GM18873 (cell line): ENCODE measurements around the gene WDR90.

ENCODE experiments used
- ATAC-seq: cut with Tn5 transposase; IDR thresholded peaks from one replicate; pipeline ENCODE4 v1.9.1; 2021; ENCODE audit warnings: mild to moderate bottlenecking, moderate library complexity, moderate number of reproducible peaks; ENCODE audit not compliant: unreplicated experiment, low FRiP score

Gene WDR90

DNA sequence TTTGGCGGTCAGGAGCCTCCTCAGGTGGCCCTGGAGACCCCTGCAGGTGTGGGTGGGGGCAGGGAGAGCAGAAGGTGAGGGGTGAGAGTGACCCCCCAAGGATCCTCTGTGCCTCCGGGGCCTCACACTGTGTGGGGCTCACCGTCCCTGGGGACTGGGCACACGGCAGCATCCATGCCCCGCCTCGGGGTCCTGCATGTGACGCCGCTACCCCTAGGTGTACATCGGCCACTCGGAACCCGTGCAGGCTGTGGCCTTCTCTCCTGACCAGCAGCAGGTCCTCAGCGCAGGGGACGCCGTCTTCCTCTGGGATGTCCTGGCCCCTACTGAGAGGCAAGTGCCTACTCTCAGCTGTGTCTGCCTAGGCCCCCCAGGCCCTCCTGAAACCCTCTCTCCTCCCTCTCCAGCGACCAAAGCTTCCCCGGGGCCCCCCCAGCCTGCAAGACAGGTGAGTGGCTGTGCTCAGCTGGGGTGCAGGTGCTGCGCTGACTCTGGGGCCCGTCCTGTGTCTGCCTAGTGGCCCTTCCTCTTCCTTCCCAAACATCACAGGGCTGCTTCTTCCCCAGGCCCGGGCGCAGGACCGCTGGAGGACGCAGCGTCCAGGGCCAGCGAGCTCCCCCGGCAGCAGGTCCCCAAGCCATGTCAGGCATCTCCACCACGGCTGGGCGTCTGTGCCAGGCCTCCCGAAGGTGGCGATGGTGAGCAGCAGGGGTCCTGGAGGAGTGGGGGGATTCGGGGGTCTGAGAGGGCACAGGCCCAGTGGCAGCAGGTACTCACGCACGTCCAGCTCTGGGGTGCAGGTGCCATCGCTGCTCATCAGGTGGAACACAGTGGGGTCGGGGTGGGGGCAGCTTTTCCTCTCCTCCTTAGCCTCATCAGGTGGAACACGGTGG, 9.8 kb downstream of the WDR90 start:
- ATAC-seq = no peak

GRCh38 chr16:659618-660017, 10.5 kb downstream of the WDR90 start:
- ATAC-seq = no peak

DNA sequence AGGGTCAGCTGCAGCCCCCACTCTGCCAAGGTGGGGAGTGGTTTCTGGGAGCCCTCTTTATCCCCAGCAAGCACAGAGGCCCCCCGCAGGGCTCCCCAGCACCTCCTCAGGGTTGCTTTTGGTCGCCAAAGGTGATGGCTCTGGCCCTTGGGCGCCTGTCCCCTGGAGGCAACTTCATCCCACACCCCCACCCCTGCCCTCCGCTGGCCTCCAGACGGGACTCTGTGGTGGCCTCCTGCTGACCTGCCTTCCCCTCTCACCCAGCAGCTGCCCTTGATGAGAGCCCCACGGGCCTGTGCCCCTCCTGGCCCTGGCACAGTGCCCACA, 10.9 kb downstream of the WDR90 start:
- ATAC-seq = no peak

DNA sequence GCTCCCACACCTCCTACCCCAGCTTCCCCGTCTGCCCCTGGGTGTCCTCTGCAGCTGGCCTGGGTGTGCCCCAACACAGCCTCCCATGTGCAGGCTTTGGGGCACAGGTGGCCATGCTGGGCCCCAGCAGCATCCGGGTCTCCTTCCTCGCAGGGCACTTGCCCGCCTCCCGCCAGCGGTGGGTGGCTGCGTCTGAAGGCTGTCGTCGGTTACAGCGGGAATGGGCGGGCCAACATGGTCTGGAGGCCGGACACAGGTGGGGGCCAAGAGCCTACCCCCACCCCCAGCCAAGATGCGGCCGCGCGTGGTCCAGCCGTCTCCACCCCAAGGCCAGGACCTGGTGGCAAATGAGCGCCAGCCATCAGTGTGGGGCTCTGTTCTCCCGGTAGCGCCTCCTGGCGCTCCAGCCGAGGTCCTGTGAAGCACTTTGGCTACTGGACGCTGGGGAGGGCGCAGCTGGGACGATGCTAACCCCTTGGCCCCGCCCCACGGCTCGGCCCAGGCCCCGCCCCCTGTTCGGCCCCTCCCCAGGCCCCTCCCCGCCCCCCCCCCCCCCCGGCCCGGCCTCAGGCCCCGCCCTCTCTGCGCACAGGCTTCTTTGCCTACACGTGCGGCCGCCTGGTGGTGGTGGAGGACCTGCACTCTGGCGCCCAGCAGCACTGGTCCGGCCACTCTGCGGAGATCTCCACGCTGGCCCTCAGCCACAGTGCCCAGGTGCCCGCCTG, 11.5 kb downstream of the WDR90 start:
- ATAC-seq = no peak

DNA sequence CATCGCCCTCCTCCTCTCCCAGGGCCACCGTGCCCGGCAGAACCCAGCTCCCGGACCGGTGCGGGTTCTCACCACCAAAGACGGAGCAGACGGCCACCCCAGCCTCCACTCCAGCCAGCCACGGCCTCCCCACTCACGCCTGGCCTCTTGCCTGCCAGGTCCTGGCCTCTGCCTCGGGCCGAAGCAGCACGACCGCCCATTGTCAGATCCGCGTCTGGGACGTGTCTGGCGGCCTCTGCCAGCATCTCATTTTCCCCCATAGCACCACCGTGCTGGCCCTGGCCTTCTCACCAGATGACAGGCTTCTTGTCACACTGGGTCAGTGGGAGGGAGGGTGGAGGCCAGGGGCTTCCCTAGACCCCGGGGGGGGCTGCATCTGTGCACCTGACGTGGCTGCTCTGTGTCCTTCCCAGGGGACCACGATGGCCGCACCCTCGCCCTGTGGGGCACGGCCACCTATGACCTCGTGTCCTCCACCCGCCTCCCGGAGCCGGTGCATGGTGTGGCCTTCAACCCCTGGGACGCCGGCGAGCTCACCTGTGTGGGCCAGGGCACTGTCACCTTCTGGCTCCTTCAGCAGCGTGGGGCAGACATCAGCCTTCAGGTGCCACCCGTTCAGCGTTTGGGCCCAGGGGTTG, 12.1 kb downstream of the WDR90 start:
- no peak for ATAC-seq

DNA sequence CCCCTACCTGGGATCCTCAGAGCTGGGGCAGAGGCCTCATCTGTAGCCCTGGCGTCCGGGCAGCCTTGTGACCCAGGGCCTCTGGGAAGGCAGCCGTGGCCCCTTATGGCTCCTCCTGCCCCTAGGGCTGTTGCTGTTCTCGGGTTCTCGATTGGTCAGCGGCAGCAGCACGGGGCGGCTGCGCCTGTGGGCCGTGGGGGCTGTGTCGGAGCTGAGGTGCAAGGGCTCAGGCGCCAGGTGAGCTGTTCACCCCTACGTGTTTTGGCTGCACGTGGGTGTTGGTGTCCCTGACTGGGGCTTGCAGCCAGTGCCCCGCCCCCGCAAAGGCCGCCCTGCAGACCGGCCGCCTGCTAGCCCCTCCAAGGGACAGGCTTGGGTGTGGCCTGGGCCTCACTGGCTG, 12.9 kb downstream of the WDR90 start:
- no peak for ATAC-seq

DNA sequence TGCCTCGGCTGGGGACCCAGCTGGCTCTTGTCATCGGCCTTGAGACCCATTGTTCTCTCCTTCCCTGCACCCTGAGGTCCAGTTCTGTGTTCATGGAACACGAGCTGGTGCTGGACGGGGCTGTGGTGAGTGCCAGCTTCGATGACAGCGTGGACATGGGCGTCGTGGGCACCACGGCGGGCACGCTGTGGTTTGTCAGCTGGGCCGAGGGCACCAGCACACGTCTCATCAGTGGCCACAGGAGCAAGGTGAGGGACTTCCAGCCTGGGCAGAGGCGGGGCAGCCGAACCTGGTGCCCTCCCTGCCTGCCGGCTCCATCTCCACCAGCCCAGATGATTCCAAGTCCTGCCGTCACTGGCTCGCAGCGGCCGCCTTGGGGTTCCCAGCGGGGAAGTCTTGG, 13.4 kb downstream of the WDR90 start:
- ATAC-seq = no peak

- ATAC-seq = no peak
Measured at GRCh38 chr16:666572-666971, 17.4 kb downstream of the WDR90 start.

DNA sequence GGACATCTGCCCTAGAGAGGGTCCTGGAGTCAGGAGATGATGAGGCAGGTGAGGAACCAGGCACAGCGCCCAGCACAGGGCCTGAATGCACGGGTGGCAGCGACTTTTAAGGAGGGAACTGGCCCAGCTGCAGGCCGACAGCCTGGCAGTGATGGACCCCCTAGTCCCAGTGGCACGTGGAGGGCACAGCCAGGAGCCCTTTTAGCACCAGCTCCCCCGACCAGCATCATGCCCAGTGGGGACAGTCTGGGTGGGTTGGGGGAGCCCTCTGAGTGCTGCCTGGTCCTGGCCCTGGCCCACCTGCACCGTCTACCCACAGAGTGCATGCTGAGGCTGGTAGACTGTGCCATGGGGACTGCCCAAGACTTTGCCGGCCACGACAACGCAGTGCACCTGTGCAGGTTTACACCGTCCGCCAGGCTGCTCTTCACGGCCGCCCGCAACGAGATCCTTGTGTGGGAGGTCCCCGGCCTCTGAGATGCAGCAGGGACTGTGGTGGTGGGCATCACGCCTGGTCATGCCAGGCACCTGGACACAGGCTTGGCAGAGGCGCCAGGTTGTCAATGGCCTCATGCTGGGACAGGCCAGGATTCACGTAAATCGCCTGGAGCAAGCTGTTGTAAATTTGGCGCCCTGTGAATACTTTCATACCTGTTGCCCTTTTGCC, 18.1 kb downstream of the WDR90 start:
- ATAC-seq = no peak

- no peak for ATAC-seq
Measured at GRCh38 chr16:667780-668518, 18.8 kb downstream of the WDR90 start, which contains the start of gene RHOT2. Gene RHOT2 (plus strand): TSS chr16:668132. CDS start chr16:668200, 68 bp downstream.

DNA sequence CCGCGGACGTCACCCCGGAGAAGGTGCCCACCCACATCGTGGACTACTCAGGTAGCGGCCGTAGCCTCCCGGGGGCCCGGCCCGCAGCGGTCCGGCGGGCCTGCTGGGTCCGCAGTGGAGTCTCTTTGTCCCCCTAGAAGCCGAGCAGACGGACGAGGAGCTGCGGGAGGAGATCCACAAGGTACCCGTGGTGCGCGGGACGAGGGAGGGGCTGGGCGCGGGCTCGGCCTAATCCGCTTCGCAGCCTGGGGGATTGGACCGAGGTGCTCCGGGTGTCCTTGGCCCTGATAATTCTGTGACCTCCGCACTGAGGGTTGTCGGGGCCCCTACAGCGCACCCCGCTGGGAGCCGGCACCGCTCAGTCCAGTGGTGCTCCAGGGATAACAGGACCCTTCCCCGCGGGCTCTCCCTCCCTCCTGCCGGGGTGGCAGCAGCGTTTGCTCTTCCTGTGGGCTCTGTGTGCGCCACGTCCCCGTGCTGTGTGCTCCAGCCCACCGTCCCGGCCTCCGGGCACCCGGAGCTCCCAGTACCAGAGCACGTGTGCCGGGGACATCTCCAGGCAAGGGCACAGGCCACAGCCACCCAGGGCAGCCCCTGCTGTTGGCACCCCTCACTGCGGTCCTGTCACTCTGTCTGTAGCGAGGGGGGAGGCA, 19.5 kb downstream of the WDR90 start:
- ATAC-seq = no peak

DNA sequence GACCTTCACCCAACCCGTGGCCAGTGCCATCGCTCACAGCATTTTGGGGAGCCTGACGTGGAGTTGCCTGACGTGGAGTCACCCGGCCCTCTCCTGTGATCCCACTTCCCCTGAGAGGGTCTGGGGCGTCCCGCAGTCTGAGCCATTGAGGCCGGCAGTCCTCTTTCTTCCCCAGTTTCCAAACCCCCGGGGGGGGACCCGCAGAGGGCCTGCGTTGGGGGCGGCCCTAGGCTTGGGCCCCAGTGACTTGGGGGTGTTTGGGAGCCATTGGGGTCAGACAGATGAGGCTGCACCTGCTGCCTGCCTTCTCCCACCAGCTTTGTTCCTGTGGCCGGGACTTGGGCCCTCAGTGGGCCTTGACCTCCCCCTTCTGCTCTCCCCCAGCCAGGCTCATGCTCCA, 20.5 kb downstream of the WDR90 start:
- ATAC-seq = no peak

DNA sequence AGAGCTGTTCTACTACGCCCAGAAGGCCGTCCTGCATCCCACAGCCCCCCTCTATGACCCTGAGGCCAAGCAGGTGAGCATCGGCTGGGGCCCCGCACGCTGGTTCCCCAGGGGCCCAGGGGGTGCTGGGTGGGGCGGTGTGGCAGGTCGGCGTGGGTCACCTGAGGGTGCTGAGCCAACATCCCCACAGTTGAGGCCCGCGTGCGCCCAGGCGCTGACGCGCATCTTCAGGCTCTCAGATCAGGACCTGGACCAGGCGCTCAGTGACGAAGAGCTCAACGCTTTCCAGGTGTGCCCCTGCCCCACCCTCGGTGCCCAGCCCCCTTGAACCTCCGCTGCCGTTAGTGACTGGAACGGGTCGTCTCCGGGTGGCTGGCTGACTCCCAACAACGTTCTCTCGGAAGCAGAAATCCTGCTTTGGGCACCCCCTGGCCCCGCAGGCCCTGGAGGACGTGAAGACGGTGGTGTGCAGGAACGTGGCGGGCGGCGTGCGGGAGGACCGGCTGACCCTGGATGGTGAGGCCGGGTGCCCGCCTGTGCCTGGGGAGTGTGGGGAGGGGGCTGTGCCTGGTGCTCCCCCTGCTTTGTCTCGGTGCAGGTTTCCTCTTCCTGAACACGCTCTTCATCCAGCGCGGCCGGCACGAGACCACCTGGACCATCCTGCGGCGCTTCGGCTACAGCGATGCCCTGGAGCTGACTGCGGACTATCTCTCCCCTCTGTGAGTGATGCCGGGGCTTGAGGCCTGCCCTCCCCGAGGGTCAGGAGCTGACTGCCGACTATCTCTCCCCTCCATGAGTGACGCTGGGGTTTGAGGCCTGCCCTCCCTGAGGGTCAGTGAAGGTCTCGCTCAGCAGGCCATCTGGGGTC, 21.6 kb downstream of the WDR90 start:
- no peak for ATAC-seq

GRCh38 chr16:671353-672131, 22.4 kb downstream of the WDR90 start:
- no peak for ATAC-seq

- ATAC-seq = no peak
Measured at GRCh38 chr16:672371-672770, 23.2 kb downstream of the WDR90 start.

- no peak for ATAC-seq
Measured at GRCh38 chr16:672851-673250, 23.7 kb downstream of the WDR90 start.

DNA sequence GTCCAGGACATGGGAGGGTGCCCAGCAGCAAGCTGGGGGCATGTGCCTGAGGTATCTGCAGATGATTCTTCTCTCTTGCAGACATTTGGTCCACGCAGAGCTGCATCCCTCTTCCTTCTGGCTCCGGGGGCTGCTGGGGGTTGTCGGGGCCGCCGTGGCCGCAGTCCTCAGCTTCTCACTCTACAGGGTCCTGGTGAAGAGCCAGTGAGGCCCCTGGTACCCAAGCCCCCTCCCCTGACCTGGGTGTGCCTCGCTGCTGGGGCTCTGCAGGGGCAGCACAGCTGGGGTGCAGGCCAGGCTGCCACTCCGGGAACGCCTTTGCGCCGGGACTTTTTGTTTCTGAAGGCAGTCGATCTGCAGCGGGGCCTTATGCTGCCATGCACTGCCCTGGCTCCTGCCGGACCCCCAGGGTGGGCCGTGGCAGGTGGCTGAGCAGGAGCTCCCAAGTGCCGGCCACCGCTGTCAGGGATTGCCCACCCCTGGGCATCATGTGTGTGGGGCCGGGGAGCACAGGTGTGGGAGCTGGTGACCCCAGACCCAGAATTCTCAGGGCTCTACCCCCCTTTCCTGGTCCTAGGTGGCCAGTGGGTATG, 24.3 kb downstream of the WDR90 start:
- no peak for ATAC-seq
